ENCODE data around the gene GPC6.

Gene GPC6

DNA sequence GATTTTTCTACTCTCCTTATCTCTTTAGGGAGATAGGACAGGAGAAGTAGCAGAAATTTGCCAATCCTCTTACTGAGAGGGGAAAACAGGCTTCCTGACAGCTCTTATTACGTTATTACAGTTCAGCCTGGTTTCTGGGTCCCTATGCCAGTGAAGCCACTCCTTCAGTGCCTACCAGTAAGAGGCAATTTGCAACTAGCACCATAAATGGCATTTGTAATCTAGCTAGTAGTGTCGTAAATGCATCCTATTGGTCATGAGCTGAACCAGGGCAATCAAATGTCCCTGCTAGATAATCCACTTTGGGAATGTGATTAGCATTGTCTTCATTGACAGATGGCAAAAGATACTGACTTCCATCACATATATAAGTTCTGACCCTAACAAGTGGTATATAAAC lies 824.1 kb downstream of the GPC6 start:
- no peak for DNase-seq (ENCODE audit: low read depth)

DNA sequence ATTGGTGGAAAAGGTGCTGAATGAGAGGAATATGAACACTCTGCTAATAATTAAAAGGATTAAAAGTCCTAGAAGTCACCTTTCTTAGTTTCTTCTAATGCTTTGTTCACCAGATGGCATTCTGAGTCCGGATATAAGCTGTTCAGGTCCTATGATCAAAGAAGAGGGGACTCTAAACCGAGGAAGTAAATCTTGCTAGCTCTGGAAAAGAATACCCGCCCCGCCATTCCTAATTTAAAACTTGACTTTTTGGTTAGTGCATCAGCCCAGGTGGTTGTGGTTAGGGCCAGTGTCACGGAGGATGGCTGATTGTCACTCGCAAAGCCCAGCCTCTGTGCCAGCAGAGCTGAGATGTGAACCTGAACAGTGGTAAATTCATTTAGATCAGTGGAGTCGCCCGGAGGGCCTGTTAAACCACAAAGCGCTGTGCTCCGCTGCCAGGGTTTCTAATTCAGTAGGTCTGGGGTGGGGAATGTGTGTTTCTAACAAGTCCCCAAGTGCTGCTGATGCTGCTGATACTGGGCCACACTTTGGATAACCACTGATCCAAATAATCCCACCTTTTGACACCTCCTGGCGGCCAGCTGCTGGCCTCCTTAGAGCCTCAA lies 827.5 kb downstream of the GPC6 start:
- DNase-seq (ENCODE audit: low read depth), result no peak

DNA sequence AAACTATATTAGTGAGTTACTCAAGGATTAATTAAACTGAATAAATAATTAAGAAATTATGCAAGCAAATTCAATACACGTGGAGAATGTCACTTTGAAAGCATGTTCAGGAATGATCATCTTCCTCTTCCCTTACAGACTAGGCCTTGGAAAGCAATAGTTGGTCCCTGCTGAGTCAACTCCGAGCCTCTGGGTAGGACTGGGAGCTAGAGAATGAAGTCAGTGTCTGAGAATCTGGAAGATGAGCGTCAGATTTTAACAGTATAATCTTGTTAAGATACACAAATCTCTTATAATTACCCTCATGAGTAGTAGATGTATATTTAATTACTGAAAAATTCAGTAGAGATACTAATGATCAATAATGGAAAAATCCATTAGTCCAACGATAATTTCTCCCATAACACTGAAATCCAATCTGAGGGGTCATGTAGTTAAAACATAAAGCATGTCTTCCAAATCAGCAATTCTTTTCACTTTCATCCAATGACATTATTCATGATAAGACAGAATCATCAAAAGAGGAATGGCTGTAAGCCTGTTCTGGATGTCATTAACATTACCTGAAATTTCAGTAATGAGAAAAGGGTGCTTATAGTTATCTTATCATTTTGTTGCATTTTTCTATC lies 829.9 kb downstream of the GPC6 start:
- no peak for DNase-seq (ENCODE audit: low read depth)

DNA sequence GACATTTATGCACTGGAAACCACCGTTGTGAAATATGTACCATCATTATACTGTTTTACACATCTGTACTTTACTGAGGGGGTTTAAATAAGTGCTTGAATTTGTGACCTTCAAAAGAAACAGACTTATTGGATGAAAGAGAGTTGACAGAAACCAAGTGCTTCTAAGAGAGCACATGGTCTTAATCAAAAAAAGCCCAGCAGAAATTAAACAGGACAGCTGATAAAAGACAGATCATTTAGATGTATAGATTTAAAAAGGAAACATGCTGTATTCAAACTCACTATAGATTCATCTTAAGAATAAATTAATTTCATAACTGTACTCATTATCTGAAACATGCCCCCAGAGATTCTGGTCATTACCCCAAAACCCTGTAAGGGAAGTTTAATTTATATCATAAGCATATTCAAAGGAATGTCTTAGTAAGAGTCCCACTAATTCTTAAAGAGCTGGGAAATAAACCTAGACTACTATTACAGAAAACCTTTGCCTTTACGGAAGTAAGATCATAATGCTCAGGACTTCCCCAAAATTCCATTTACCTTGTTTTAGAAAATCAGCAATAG lies 831.1 kb downstream of the GPC6 start:
- DNase-seq (ENCODE audit: low read depth), result no peak

DNA sequence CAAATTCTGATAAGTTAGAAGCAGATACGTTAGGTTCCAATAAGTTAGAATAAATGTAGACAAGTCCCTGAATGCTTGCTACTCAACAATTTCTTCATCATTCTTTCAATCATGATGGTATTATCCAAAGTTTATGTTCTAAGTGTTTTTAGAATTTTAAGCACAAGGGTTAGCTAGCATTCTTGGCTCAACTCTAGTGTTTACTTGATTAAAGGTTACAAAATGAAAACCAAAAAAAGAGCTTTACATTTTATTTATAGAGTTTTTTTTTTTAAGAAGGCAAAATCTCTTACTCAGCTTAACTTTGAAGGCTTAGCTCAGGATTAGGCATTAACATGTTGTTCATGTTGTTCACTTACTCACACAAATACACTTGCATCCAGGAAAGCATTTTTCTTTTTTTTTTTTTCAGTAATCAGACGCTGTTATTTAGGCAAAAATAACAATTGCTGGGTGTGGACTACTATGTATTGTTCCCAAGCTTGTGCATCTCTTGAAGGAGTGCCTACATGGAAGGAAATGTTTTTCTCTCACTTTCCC lies 832.3 kb downstream of the GPC6 start:
- no peak for DNase-seq (ENCODE audit: low read depth)

DNA sequence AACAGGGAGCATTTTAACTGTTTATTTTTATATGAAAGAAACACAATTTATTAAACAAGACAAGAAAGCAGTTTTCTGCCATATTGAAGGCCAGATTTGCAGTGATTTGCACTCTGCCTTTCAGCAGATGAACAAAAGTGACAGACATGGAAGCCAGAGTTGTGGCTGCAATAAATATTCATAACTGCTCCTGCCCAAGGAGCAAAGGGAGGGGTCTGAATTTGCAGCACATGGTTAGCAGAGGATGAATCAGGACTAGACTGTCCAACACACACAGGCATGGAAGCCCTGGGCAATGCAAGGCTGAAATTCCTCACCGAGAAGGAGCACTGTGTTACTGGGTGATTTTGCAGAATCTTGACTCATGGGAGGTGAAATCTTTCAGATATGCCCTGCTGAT lies 834.7 kb downstream of the GPC6 start:
- DNase-seq (ENCODE audit: low read depth), result no peak

DNA sequence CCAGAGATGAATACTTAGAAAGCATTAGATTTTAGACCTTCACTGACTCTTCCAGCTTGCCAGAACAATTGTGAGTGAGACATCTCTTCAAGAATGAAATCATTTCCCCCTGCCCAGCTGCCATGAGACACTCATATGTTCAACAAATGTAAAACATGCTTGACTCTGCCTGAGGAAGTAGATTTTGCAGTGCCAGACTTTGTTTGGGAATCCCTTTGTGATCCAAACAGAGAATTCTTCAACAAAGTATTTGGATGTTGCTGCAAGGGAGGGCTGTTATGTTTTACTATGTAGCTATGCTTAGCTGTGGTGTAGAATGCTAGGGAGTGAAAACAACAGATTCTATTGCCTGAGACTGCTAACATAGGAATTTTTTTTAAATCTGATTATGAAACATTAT lies 836.5 kb downstream of the GPC6 start:
- DNase-seq (ENCODE audit: low read depth), result no peak

DNA sequence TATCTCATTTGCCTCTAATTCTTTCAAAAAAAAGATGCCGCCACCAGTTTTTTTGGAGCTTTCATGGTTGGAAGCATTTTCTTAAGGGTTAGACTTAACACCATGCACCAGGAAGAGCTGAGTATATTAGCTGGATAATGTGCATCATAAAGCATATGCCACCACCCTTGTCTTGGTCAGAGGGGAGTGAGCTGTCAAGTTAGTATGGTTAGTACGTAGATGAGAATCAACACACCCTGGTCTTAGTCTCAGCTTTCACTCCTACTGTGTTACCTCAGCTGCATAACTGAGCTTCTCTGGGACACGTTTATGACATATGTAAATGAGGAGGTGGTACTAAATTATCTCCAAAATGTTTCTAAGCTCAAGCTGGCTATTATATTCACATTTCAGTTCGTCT lies 837.2 kb downstream of the GPC6 start:
- no peak for DNase-seq (ENCODE audit: low read depth)

DNA sequence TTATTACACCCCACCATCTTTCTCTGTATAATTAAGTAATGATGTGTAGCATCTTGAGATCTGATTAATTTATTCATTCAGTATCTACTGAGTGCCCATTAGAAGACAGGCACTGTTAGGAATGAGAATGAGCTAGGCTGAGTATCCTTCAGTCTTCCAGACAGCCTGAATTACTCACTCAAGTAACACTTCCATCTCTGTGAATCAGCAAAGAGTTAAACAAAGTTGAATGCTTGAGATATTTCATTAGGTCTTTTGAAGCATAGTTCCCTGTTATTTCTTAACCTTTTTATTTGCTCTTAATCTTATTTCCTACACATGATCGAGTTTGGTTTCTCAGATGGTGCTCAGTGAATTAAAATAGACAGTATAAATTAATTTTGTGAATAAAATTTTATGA lies 839.1 kb downstream of the GPC6 start:
- DNase-seq (ENCODE audit: low read depth), result no peak

DNA sequence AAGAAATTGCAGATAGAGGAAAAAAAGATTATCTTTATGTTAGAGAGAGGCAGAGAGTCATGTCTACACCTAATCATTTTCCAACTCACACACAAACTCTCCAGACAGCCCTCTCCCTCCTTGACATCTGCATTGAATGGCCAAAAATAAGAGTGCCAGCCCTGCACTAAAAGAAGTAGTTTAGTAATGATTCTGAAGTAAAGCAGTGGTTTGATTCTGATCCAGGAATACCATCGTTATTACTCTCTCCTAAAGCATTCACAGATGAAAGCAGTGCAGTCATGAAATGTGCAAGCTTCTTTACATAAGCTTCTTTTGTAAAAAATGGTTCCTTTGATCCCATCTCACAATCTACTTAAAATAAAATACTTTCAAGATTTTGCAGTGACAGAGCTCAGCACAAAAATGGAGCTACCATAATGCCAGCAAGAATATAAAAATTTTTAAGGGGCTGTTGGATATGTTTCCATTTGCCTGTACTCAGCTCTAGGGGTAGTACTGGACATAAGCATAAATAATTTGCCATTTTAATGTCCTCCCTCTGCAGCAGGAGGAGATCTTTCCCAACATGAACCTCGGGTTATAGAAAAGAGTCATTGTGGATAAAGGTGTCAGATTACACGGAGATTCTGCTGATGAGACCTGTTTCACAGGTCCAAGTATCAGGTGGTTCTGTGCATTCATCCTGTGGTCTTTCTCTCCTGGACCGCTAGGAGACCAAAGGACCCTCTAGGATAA lies 846.6 kb downstream of the GPC6 start:
- DNase-seq (ENCODE audit: low read depth), result no peak

DNA sequence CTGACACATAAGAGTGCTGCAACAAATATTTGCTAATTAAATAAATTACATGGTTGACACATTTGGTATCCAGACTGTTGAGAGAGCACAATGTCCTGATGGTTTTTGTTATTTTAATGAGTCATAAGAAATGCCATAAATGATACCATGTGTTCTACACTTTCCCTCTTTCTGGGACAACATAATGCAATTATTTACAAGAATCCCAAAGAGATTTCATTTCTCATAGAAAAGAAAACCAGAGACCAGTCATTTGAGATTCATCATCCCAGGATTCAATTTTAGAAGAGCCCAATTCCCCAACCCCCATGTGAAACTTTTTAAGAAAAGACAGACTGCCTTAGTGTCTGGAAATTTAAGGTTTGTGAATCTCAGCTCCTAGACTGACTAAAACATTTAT lies 853.3 kb downstream of the GPC6 start:
- no peak for DNase-seq (ENCODE audit: low read depth)

DNA sequence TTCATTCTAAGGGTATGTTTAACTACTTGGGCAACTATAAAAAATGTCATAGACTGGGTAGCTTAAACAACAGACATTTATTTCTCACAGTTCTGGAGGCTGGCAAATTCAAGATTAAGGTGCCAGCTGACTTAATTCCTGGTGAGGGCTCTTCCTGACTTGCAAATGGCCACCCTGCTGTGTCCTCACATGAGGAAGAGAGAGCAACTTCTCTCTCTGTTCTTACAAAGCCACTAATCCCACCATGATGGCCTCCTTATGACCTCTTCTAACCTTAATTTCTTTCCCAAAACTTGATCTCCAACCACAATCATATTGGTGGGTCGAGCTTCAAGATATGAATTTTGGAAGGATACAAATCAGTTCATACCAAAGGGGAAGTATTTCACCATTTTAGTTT lies 853.9 kb downstream of the GPC6 start:
- no peak for DNase-seq (ENCODE audit: low read depth)

DNA sequence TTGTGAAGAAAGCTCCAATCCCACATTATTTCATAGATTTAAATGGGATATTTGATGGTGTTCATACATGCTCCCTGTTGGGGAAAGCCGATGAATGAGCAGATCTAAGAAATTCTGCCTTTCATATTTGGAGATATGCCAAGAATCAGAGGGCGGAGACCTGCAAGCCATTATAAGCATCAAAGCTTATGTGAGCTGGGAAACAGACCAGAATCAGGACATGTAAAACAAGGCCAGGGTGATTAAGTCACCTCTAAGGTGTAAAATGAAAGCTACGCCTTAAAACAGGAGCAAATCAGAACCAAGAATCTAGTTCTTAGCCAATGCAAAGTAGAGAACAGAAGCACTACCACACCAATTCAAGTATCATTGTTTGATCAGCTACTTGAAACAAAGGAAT lies 860.5 kb downstream of the GPC6 start:
- DNase-seq (ENCODE audit: low read depth), result no peak

DNA sequence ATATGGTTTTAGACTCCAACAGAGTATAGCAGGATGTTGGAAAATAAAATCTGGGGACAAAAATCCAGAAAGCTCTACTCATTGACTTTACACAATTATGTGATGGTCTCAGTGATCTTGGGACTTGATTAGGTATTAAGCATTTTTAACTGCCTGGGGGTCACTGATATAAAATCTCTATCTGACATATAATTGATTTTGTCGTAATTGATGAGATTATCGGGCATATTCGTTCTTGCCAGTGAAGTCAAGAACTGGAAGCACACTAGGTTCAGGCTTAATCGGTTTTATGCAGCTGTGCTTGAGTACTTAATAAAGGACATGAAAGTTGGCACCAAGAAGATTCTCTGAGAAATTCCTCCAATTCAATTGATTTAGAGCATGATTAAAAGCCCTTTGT lies 862.1 kb downstream of the GPC6 start:
- no peak for DNase-seq (ENCODE audit: low read depth)

DNA sequence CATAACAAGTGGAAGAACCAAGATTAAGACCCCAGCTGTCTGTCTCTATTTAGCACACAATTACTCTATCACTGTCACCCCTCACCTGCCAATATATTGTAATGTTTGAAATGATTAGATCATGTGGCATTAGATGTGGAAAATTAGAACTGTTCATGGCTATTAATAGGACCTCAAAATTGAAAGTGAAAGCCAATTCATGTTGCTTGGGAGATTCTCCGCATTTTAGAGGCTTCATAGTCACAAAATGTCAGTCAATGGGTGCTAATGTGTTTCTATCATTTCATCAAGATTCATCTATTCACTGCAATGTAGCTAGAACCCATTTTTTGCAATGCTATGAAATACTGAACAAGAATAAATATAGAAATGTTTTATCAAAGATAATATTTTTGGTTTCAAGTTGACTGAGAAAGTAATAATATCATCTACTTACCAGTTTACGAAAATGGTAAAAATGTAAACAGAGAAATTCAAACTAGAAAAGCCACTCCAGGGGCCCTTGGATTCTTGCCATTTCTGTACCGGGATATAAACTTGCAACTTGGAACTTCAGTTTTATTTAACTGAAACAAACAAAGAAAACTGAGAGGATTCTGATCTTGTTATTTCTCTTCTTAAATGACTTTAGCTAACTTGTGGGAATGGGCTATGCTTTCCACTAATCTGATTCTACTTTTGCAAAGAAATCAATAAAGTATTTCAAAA lies 864.3 kb downstream of the GPC6 start:
- no peak for DNase-seq (ENCODE audit: low read depth)

DNA sequence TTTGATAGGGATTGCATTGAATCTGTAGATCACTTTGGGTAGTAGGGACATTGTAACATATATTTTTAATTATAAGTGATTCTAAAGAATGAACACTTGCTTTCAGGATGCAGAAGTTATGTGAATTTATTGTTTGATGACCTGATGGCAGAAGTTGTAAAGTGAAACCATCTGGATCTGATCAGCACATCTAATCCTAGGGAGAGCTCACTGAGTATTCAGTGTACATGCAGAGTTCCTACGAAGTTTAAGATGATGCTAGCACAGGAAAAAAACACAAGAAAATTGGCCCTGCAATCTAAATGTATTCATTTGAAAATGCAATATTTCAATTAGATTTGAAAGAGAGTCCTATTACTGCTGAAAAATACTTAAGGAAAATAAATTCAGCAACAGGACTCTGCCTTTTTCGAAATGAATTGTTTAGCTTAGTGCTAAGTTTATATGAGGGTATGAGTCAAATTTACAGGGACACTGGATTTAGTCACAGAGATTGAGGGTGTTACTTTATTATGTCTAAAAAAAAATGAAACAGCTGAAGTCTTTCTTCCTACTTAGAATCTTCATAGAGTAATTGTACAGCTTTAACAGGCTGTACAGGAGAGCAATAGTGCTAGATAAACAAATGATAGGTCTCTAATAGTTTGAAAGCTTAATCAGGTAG lies 867.2 kb downstream of the GPC6 start:
- no peak for DNase-seq (ENCODE audit: low read depth)

DNA sequence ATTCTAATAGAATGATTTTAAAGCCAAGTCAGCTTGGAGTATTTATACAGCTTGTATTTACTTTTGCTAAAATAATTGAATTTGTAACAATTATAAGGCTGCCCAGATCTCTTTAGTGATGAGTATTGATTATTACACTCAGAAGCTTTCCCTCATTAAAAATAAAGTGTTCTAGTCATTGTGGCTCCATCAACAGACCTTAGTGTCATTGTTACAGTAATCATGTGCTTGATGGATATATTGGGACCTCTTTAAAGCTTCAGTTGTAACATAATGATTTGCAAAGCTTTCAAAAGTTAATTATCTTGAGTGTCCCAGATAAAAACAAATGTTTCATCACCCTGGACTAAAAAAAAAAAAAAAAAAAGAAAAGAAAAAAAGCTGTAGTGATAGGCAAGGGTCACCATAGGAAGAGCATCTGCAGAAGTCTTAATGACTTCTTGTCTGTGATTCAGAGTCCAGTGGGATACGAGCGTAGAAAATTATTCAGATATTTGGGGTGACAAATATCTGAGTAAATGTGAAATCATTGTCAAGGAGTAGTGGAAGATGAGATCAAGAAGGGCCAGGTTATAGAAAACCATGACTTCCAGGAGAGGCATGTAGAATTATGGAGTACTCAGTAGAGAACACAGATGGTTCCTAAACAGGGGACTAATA lies 883.2 kb downstream of the GPC6 start:
- DNase-seq (ENCODE audit: low read depth), result no peak

DNA sequence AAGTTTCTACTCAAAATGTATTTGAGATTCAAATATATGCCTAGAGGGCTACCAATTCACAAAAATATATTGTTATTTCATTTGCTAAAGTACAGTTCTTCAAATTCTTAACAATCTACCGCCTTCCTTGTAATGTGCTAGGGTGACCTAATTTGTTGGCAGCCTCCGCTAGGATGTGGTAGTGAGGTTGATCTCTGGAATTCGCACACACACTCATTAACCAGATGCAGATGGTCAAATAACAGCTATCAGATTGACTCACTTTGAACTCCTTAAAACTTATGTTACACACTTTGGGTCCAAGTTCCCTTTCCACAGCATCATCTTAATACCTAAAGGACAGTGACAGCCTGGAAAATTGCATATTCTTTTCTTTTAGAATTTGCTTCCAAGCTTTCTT lies 885.6 kb downstream of the GPC6 start:
- no peak for DNase-seq (ENCODE audit: low read depth)

DNA sequence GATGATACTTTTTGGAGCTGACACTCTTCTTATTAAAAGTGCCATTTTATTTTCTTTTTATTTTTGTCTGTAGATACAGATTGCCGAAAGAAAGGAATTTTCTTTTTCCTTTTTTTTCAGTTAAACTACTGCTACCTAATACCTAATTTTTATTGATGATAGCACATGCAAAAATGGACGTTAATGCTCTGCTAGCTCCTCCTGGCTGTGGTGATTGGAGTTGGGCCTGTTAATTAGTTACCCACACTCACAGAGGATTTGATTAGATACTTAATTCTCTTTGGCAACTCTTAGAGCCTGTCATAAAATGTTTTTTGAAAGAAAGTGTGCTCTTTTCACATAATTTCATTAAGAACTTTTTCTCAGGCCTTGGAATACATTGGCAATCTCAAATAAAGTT lies 886.1 kb downstream of the GPC6 start:
- DNase-seq (ENCODE audit: low read depth), result no peak

DNA sequence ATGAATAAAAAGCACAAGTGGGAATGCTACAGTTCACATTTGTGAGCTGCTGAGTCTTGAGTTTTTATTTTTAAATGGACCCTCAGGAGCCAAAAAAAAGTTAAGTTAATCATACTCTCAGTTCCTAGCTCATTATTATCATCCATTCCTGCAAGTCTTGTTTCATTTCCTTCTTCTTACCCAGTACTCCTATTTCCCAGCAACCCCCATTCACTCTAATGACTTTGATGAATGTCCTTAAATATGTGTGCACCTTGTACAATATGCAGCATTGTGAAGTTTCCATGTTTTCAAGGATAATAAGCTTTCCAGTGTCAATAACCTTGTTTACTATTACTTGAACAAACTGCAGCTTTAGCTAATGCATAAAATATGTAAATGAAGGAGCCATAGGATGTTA lies 886.6 kb downstream of the GPC6 start:
- DNase-seq (ENCODE audit: low read depth), result no peak

DNA sequence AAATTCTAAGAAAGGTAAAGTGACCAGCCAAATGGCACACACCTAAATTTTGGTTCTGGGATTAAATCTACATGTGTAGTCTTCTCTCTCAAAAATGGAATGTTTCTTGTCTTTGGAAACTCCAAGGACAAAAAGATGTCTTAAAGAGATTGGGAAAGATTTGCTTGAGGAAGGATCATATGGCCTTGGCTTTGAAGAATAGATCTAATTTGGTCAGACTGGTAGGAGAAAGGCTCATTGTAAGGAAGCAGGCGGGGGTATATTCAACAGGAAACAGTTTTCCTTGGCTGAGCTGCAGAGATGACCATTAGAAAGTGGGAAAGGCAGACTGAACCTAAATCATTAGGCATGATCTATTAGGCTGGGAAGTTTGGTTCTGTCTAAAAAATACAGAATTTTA lies 887.6 kb downstream of the GPC6 start:
- DNase-seq (ENCODE audit: low read depth), result no peak
